GM12865 (cell line): ENCODE measurements around the gene ALDH9A1.

Experiments used
- DNase-seq: peaks from one replicate; pipeline ENCODE4 v3.0.0; 2010; ENCODE audit warnings: low read depth
- H3K4me3 ChIP-seq: 2 replicates; pipeline ENCODE4 v1.5.1; 2011; ENCODE audit warnings: mild to moderate bottlenecking, low read depth, low read length, control low read depth
- TF ChIP-seq, protein P1 (sequence below): IDR thresholded peaks from 2 replicates; pipeline ENCODE4 v1.5.1; 2011; ENCODE audit warnings: low read length, control low read depth, low read depth, inconsistent platforms; ENCODE audit not compliant: insufficient read depth; ENCODE audit errors: missing control alignments

Gene ALDH9A1

DNA sequence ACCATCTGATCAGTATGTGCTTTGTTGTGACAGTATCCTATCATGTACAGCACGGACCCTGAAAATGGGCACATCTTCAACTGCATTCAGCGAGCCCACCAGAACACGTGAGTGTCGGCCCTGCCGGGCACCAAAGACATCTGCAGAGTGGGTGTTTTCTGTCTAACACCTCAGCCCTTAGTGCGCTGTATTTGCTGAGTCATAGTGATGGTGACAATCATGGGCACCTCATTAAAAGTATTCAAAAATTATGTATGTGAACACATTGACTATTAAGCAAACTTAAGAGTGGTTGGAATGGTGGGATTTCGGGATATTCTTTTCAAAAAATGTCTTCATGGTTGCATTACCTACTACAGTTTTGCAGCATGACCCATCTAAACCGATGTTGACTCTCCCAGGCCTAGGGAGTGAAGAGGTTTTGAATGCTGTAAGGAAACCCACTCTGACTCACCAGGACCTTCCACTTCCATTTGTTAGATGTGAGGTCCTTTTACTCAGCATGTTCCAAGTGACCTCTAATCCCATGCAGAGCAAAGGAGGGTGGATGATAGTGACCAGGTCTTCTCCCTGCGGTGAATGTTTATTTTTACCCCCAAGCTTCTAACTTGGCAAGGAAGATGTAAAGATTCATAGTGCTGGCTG lies 47.3 kb downstream of the ALDH9A1 start:
- no peak for DNase-seq

DNA sequence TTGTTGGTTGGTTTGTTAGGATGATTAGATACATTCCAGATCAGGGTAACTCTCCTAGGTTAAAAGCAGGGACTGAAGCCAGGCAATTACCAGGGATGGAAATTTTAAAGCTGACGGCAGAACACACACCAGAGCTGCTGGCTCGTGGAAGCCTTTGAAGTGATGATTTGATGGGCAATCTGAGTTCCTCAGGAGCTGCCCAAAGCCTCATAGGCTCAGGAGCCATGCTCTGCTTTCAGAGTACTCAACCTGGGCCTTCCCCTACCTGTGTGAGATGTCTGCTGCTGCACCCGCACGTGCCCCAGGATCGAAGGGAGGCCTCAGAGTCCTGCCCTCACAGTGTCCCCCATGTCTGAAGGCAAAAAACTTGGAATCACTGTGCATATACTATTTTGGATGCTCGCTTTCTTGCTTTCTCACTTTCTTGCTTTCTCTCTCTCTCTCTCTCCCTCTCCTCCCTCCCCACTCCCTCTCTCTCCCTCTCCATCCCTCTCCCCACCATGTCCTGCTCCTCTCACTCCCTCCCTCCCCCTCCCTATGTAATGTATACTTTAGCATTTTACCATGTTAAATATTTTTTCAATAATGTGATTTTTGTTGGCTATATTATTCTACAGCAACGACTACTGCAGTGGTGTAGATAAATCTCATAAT lies 49.3 kb downstream of the ALDH9A1 start:
- no peak overlapping the region for H3K4me3 ChIP-seq
- TF ChIP-seq, protein P1, sequence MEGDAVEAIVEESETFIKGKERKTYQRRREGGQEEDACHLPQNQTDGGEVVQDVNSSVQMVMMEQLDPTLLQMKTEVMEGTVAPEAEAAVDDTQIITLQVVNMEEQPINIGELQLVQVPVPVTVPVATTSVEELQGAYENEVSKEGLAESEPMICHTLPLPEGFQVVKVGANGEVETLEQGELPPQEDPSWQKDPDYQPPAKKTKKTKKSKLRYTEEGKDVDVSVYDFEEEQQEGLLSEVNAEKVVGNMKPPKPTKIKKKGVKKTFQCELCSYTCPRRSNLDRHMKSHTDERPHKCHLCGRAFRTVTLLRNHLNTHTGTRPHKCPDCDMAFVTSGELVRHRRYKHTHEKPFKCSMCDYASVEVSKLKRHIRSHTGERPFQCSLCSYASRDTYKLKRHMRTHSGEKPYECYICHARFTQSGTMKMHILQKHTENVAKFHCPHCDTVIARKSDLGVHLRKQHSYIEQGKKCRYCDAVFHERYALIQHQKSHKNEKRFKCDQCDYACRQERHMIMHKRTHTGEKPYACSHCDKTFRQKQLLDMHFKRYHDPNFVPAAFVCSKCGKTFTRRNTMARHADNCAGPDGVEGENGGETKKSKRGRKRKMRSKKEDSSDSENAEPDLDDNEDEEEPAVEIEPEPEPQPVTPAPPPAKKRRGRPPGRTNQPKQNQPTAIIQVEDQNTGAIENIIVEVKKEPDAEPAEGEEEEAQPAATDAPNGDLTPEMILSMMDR, result no peak
- DNase-seq, result no peak

More for the DNA sequence above, 47.3 kb downstream of the ALDH9A1 start:
- TF ChIP-seq, protein P1, result no peak
- H3K4me3 ChIP-seq, result no peak overlapping the region

DNA sequence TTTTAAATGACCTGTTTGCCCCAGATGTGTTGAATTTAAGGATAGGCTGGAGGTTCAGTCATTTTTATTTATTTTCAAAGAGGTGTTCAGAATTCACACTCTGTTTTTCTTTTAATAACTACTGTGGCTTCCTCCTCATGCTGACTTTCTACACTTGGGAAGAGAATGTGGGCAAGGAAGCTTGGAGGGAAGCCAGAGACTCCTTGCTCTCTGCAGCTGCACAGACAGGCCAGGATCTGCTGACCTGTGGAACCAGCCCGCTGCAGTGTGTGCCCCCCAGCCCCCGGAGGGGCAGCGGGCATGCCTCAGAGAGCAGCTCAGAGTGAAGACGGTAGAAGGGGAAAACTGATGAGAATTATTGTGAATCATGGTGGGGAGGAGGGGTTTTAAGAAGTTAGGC lies 50.4 kb downstream of the ALDH9A1 start:
- no peak overlapping the region for H3K4me3 ChIP-seq
- TF ChIP-seq, protein P1, result no peak
- no peak for DNase-seq

DNA sequence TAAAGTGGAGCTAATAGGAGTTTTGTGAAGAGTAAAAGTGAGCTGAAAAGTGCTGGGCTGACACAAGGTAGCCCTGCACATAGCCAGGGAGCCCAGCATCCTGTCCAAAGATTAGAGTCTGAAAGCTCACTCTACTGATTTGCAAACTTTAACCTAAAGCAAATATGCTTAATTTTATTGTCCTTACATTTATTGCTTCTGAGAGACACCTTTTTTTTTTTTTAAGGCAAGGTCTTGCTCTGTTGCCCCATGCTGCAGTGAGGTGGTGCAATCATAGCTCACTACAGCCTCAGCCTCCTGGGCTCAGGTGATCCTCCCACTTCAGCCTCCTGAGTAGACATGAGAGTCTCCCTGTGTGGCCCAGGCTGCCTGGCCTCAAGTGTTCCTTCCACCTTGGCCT lies 50.8 kb downstream of the ALDH9A1 start:
- no peak overlapping the region for H3K4me3 ChIP-seq
- TF ChIP-seq, protein P1, result no peak
- DNase-seq, result no peak

DNA sequence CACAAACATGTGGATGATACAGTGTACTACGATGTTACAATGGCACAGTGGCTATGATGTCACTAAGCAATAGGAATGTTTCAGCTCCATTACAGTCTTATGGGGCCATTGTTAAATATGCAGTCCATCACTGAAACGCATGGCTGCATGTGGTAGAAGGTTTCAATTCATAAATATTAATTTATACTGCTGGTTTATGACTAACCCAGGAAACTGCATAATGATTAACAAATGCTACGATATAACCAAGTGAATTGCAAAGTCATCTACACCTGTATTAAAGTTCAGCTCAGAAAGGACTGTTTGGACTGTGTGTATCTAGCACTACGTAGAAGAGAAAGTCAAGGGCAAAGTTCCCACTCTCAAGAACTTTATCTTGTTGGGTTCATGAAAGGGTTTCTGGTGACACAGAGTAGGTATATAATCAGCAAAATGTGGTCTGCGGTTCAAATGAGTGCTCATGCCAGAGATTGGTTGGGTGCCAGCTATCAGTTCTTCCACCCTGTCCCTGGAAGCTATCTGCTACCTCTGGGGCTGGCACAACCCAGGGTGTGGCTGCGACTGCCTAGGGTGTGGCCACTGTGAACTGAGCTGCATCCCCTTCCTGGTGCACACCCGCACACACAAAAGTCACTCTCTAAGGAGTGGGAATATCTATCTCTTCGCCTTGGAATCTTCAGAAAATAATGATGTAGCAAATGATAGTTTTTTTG lies 52.6 kb downstream of the ALDH9A1 start:
- no peak overlapping the region for H3K4me3 ChIP-seq
- DNase-seq, result peak; percentile 12
- TF ChIP-seq, protein P1, result no peak

DNA sequence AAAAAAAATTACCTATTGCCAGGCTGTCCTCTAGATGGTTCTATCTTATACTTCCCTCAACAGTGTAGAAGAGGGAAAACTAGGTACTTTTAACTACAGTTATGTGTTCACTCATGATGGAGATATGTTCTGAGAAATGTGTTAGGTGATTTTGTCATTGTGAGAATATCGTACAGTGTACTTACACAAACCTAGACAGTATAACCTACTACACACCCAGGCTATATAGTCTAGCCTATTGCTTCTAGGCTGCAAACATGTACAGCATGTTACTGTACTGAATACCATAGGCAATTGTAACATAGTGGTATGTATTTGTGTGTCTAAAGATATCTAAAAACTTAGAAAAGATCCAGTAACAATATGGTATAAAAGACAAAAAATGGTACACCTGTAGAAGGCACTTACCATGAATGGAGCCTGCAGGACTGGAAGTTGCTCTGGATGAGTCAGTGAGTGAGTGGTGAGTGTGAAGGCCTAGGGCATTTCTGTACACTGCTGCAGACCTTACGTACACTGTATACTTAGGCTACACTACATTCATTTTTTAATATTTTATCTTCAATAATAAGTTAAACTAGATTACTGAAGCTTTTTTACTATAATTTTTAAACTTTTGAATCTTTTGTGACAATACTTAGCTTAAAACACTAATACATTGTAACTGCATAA lies 54.2 kb downstream of the ALDH9A1 start:
- no peak for DNase-seq
- no peak overlapping the region for H3K4me3 ChIP-seq

More for the DNA sequence above, 54.2 kb downstream of the ALDH9A1 start:
- TF ChIP-seq, protein P1, result no peak
